Ovary (tissue), 9 donors: ENCODE measurements around the gene GFM2. TPM values are rescaled to one million over a fixed set of nuclear protein-coding genes. Genes with fewer than 3 reads are reported as not detected.

Experiments
- DNase-seq, 5 donors: peaks; one replicate each; pipeline ENCODE4 v3.0.0-alpha.2; 2019 to 2020
- H3K27ac ChIP-seq, 2 donors: fragments of 200-600 bp; one replicate each; pipeline versions ENCODE4 v1.5.1 to v1.8.0; 2019 to 2022
- H3K27me3 ChIP-seq: fragments of 200-600 bp; one replicate; pipeline ENCODE4 v1.8.0; 2022
- H3K36me3 ChIP-seq: fragments of 200-600 bp; sonication (generic); one replicate; pipeline ENCODE4 v1.5.1; 2019
- H3K4me1 ChIP-seq: one replicate; pipeline ENCODE4 v1.8.1; 2013; ENCODE audit warnings: mild to moderate bottlenecking, moderate library complexity; ENCODE audit not compliant: insufficient read depth
- H3K4me3 ChIP-seq: fragments of 200-600 bp; sonication (generic); one replicate; pipeline ENCODE4 v1.5.1; 2017
- H3K9me3 ChIP-seq, 2 donors: fragments of 200-600 bp in 1 of 2; sonication (generic) in 1 of 2; one replicate each; pipeline versions ENCODE4 v1.5.1 to v1.8.1; 2013 to 2019; ENCODE audit warnings: mild to moderate bottlenecking in 1 of 2, moderate library complexity in 1 of 2
- CTCF ChIP-seq, 3 donors: fragments of 450-650 bp in 2 of 3; fragments of 200-600 bp in 1 of 3; IDR thresholded peaks; one replicate each; pipeline versions ENCODE4 v1.5.1 to v1.8.0; 2016 to 2022; ENCODE audit warnings: antibody characterized with exemption in 3 of 3, mild to moderate bottlenecking in 1 of 3
- EP300 ChIP-seq: sonication (generic); formaldehyde crosslinking; IDR thresholded peaks from one replicate; pipeline ENCODE4 v1.6.1; 2017; ENCODE audit warnings: antibody characterized with exemption
- POLR2A ChIP-seq: fragments of 450-650 bp; IDR thresholded peaks from one replicate; pipeline ENCODE4 v1.6.1; 2017; ENCODE audit warnings: antibody characterized with exemption, mild to moderate bottlenecking, moderate library complexity
- WGBS, 3 donors: extraction: QIAGEN DNeasy Blood & Tissue Kit in 1 of 3; methylation state at CpG; one replicate each; pipeline versions ENCODE4 v1.1.5 to v1.1.7; 2013 to 2017; 5-methylcytosine and 5-hydroxymethylcytosine counted together
- intact Hi-C, 4 donors: fragments of 100-400 bp; cut with DNase I; formaldehyde crosslinking; loops; one replicate each; pipeline versions ENCODE4 v1.11.0 to v1.15.1; 2022 to 2023
- polyA plus RNA-seq, 2 donors: library from polyadenylated mRNA; stranded (reverse); fragments of 200-250 nt in 1 of 2; fragments of 350-450 nt in 1 of 2; fragmentation: Illumina TruSeq in 1 of 2; extraction: RNeasy Lipid Tissue Mini Kit (QIAGEN cat#74804) in 1 of 2; gene quantifications; one replicate each; pipeline ENCODE4 v1.2.3, GENCODE V29; 2013 to 2014
- total RNA-seq, 7 donors: library from RNA; depleted of rRNA in 2 of 7; stranded (reverse); fragments of >200 nt in 2 of 7; fragmentation: NEBNext Ultra II Directional in 3 of 7; extraction: Animal tissue kit (Norgen Biotek cat#: 25700) in 3 of 7; gene quantifications; one replicate each; pipeline versions ENCODE4 v1.1.0 to v1.2.4, GENCODE V29; 2016 to 2023
- donor health status: DM: no; HTN: no; CAD: no; lungs with moderate emphysema.
- donor health status: DM: no; HTN: no; CAD: no.
- donor health status: Bipolar disorder and iron deficiency.
- donor health status: DM: yes; HTN: yes; CAD: no.
- donor health status: DM: no; HTN: no; CAD: no.
- donor health status: DM: yes; HTN: yes; CAD: no.

Gene GFM2
- total and polyA plus RNA-seq, 9 donors, result 9.9 to 22.1 (median 17.6) TPM

- no peak for TF ChIP-seq EP300
- no peak for TF ChIP-seq CTCF (IDR thresholded peaks at IDR 0.05)
- TF ChIP-seq POLR2A, result no peak
- H3K36me3 ChIP-seq, result no peaks in the 10 kb centered on the region
- H3K27ac ChIP-seq, result no peak overlapping the region
- no peaks in the 10 kb centered on the region for H3K9me3 ChIP-seq
- no peak for DNase-seq
- intact Hi-C loops, result no loop called here
- H3K4me1 ChIP-seq, result no peaks in the 10 kb centered on the region
- WGBS, 3 donors, result 94 to 98% (median 94%) methylated on average over 1 of the region's 1 CpG
- H3K27me3 ChIP-seq, result no peaks in the 10 kb centered on the region
- no peak overlapping the region for H3K4me3 ChIP-seq
Observed at GRCh38 chr5:74725331-74725730, 41.6 kb downstream of the GFM2 start.

- intact Hi-C loops, result no loop called here
- Histone ChIP-seq H3K27ac (no peak overlapping the region), H3K27me3 (no peaks in the 10 kb centered on the region), H3K36me3 (no peaks in the 10 kb centered on the region), H3K9me3 (no peaks in the 10 kb centered on the region), H3K4me1 (no peaks in the 10 kb centered on the region), H3K4me3 (no peak overlapping the region)
- DNase-seq, result no peak
- 35 to 58% (median 40%) methylated on average over 1 of the region's 1 CpG for WGBS, 3 donors
- TF ChIP-seq POLR2A, result no peak
- TF ChIP-seq CTCF (IDR thresholded peaks at IDR 0.05), result no peak
- no peak for TF ChIP-seq EP300
Observed at GRCh38 chr5:74722271-74722670, 44.6 kb downstream of the GFM2 start.

- TF ChIP-seq POLR2A, result no peak
- TF ChIP-seq CTCF (IDR thresholded peaks at IDR 0.05), result no peak
- no peak for TF ChIP-seq EP300
- no peaks in the 10 kb centered on the region for H3K27me3 ChIP-seq
- no peaks in the 10 kb centered on the region for H3K4me1 ChIP-seq
- DNase-seq, result no peak
- no peak overlapping the region for H3K4me3 ChIP-seq
- H3K27ac ChIP-seq, result no peak overlapping the region
- H3K9me3 ChIP-seq, result no peaks in the 10 kb centered on the region
- intact Hi-C loops, result no loop called here
- WGBS, 3 donors, result 52 to 67% (median 58%) methylated on average over 1 of the region's 1 CpG
- H3K36me3 ChIP-seq, result no peaks in the 10 kb centered on the region
Observed at GRCh38 chr5:74717596-74717995, 49.3 kb downstream of the GFM2 start.

GRCh38 chr5:74693191-74693590 is 73.7 kb downstream of the GFM2 start:
- H3K4me3 ChIP-seq, result no peak overlapping the region
- no peak for DNase-seq

More at GRCh38 chr5:74693191-74693590, 73.7 kb downstream of the GFM2 start:
- Histone ChIP-seq H3K4me1 (no peaks in the 10 kb centered on the region), H3K27me3 (no peaks in the 10 kb centered on the region), H3K36me3 (no peaks in the 10 kb centered on the region), H3K27ac (no peak overlapping the region), H3K9me3 (no peaks in the 10 kb centered on the region)
- TF ChIP-seq EP300 (no peak), POLR2A (no peak), CTCF (IDR thresholded peaks at IDR 0.05) (no peak)
- intact Hi-C loops, result no loop called here
- WGBS, 3 donors, result 90 to 93% (median 92%) methylated on average over 4 of the region's 4 CpGs
